Stimulated activated CD4-positive, alpha-beta T cell treated with anti-CD3 and anti-CD28 coated beads, Interleukin-12 subunit alpha, Interleukin-12 subunit beta, amount 100 ng/mL, for 48 hours (primary cell): ENCODE results near the gene POSTN.

Source experiments
- DNase-seq, 3 donors: peaks; one replicate each; pipeline ENCODE4 v3.0.0-alpha.2; 2020; ENCODE audit warnings: low read depth in 2 of 3, low spot score in 1 of 3

Gene POSTN

GRCh38 chr13:37598597-37598996, at the start of gene POSTN:
TSS of gene POSTN (minus strand) at chr13:37598768. CDS start at chr13:37598726, 42 bp downstream.
- DNase-seq, result no peak

- DNase-seq, result no peak
Observed at GRCh38 chr13:37647031-37647650, 48.6 kb upstream of the POSTN start.

- DNase-seq, result no peak
Observed at GRCh38 chr13:37646531-37646930, 48.0 kb upstream of the POSTN start.

- no peak for DNase-seq
Observed at GRCh38 chr13:37645181-37645740, 46.7 kb upstream of the POSTN start.

- no peak for DNase-seq
Observed at GRCh38 chr13:37641391-37641790, 42.8 kb upstream of the POSTN start.

- DNase-seq, result no peak
Observed at GRCh38 chr13:37640499-37640898, 41.9 kb upstream of the POSTN start.

- DNase-seq, result no peak
Observed at GRCh38 chr13:37636701-37637100, 38.1 kb upstream of the POSTN start.

- DNase-seq, result no peak
Observed at GRCh38 chr13:37632294-37632693, 33.7 kb upstream of the POSTN start.

- no peak for DNase-seq
Observed at GRCh38 chr13:37627428-37627827, 28.9 kb upstream of the POSTN start.

GRCh38 chr13:37621811-37622361, 23.3 kb upstream of the POSTN start:
- DNase-seq, result no peak

- no peak for DNase-seq
Observed at GRCh38 chr13:37618554-37618953, 20.0 kb upstream of the POSTN start.

GRCh38 chr13:37617173-37617572, 18.6 kb upstream of the POSTN start:
- no peak for DNase-seq

- no peak for DNase-seq
Observed at GRCh38 chr13:37616131-37616530, 17.6 kb upstream of the POSTN start.

- DNase-seq, result no peak
Observed at GRCh38 chr13:37615276-37615675, 16.7 kb upstream of the POSTN start.

- DNase-seq, result no peak
Observed at GRCh38 chr13:37613638-37614037, 15.1 kb upstream of the POSTN start.

GRCh38 chr13:37613236-37613635, 14.7 kb upstream of the POSTN start:
- DNase-seq, result no peak

GRCh38 chr13:37608750-37609339, 10.3 kb upstream of the POSTN start:
- DNase-seq, result no peak

GRCh38 chr13:37602733-37603381, 4.3 kb upstream of the POSTN start:
- no peak for DNase-seq

- DNase-seq, result no peak
Observed at GRCh38 chr13:37601648-37602440, 3.3 kb upstream of the POSTN start.

- no peak for DNase-seq
Observed at GRCh38 chr13:37599519-37599918, 951 bp upstream of the POSTN start.

- no peak for DNase-seq
Observed at GRCh38 chr13:37597477-37598025, 1.0 kb downstream of the POSTN start.
